Sigmoid colon (tissue), 7 donors: ENCODE measurements around the gene RPTOR. TPM values are rescaled to one million over a fixed set of nuclear protein-coding genes. Genes with fewer than 3 reads are reported as not detected.

Source experiments
- DNase-seq: peaks from one replicate; pipeline ENCODE4 v3.0.0-alpha.2; 2019
- H3K27ac ChIP-seq, 4 donors: fragments of 200-600 bp; sonication (generic); one replicate each; pipeline ENCODE4 v1.5.1; 2016 to 2019; ENCODE audit warnings: mild to moderate bottlenecking in 1 of 4
- H3K27me3 ChIP-seq, 3 donors: fragments of 200-600 bp; sonication (generic); one replicate each; pipeline ENCODE4 v1.5.1; 2019; ENCODE audit warnings: mild to moderate bottlenecking in 1 of 3
- H3K36me3 ChIP-seq, 4 donors: fragments of 200-600 bp; sonication (generic); one replicate each; pipeline ENCODE4 v1.5.1; 2016 to 2019
- H3K4me1 ChIP-seq, 4 donors: fragments of 200-600 bp; sonication (generic); one replicate each; pipeline ENCODE4 v1.5.1; 2017 to 2019
- H3K4me3 ChIP-seq, 4 donors: fragments of 200-600 bp; sonication (generic); one replicate each; pipeline ENCODE4 v1.5.1; 2017 to 2019; ENCODE audit warnings: mild to moderate bottlenecking in 2 of 4, moderate library complexity in 1 of 4
- H3K9me3 ChIP-seq, 4 donors: fragments of 200-600 bp in 3 of 4; sonication (generic) in 3 of 4; one replicate each; pipeline versions ENCODE4 v1.5.1 to v1.6.1; 2013 to 2019
- EP300 ChIP-seq, 4 donors: sonication (generic); formaldehyde crosslinking; IDR thresholded peaks; one replicate each; pipeline ENCODE4 v1.6.1; 2017; ENCODE audit warnings: antibody characterized with exemption in 4 of 4
- POLR2A ChIP-seq, 2 donors: fragments of 450-650 bp; IDR thresholded peaks; one replicate each; pipeline ENCODE4 v1.6.1; 2016; ENCODE audit warnings: antibody characterized with exemption in 2 of 2, mild to moderate bottlenecking in 2 of 2, moderate library complexity in 2 of 2
- POLR2AphosphoS5 ChIP-seq, 4 donors: sonication (generic); formaldehyde crosslinking; IDR thresholded peaks; one replicate each; pipeline ENCODE4 v1.6.1; 2017; ENCODE audit warnings: antibody characterized with exemption in 4 of 4
- WGBS, 2 donors: extraction: QIAGEN DNeasy Blood & Tissue Kit; methylation state at CpG; one replicate each; pipeline ENCODE4 v1.1.7; 2013; 5-methylcytosine and 5-hydroxymethylcytosine counted together
- intact Hi-C: fragments of 100-400 bp; cut with DNase I; formaldehyde crosslinking; loops from one replicate; pipeline ENCODE4 v1.15.1; 2023
- polyA plus RNA-seq, 3 donors: library from polyadenylated mRNA; stranded (reverse); fragments of 200-250 nt; gene quantifications; one replicate each; pipeline ENCODE4 v1.2.3, GENCODE V29; 2013
- total RNA-seq, 4 donors: library from RNA; depleted of rRNA; stranded (reverse); fragments of >200 nt; gene quantifications; one replicate each; pipeline ENCODE4 v1.1.0, GENCODE V29; 2016
- TF ChIP-seq, protein P1 (sequence below), 4 experiments: fragments of 450-650 bp in 3 of 4; fragments of 200-600 bp in 1 of 4; IDR thresholded peaks; one replicate each; pipeline ENCODE4 v1.5.1; 2016 to 2019; ENCODE audit warnings: antibody characterized with exemption in 4 of 4, mild to moderate bottlenecking in 3 of 4, moderate library complexity in 2 of 4
- donor health status: healthy with polysubstance abuse.
- donor health status: Bipolar disorder and iron deficiency.
- donor health status: healthy.

RPTOR gene
- total and polyA plus RNA-seq, 7 donors: 3.7 to 68.7 (median 22.9) TPM

DNA sequence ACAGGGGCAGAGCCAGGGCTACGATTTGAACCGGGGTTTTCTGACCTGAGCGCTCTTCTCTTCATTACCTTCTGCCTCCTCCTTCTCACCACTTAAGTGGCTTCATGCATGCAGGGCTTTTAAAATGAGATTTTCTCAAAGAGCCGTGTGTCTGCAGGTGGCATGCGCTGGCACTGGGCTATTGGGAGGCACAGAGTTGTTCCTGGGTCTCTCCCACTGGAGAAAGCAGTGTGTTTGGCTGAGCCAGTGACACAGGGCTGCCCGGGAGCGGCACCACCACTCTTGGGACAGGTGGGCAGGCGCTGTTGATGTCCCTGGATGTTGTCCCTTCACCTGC, 228.2 kb downstream of the RPTOR start:
- Histone ChIP-seq H3K9me3 (no peaks in the 10 kb centered on the region), H3K27ac (peak overlapping the region; percentile 75 to 86 (median 82)), H3K4me3 (peak overlapping the region in 1 of 4 donors; percentile 9), H3K36me3 (peaks cover 0 to 3% (median 0%) of the 10 kb centered on the region in 4 donors), H3K27me3 (no peaks in the 10 kb centered on the region), H3K4me1 (peaks cover 0 to 49% (median 38%) of the 10 kb centered on the region in 4 donors)
- intact Hi-C loops: loop anchor here (2.0 to 5.0 kb wide), 6 partner anchors 60 to 316 kb away; no protein-coding TSS in a partner anchor
- WGBS, 2 donors: 83 to 86% methylated on average over 8 of the region's 8 CpGs
- TF ChIP-seq, protein P1, sequence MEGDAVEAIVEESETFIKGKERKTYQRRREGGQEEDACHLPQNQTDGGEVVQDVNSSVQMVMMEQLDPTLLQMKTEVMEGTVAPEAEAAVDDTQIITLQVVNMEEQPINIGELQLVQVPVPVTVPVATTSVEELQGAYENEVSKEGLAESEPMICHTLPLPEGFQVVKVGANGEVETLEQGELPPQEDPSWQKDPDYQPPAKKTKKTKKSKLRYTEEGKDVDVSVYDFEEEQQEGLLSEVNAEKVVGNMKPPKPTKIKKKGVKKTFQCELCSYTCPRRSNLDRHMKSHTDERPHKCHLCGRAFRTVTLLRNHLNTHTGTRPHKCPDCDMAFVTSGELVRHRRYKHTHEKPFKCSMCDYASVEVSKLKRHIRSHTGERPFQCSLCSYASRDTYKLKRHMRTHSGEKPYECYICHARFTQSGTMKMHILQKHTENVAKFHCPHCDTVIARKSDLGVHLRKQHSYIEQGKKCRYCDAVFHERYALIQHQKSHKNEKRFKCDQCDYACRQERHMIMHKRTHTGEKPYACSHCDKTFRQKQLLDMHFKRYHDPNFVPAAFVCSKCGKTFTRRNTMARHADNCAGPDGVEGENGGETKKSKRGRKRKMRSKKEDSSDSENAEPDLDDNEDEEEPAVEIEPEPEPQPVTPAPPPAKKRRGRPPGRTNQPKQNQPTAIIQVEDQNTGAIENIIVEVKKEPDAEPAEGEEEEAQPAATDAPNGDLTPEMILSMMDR (IDR thresholded peaks at IDR 0.05): no peak
- TF ChIP-seq POLR2AphosphoS5 (IDR thresholded peaks at IDR 0.05) (no peak), EP300 (IDR thresholded peaks at IDR 0.05) (no peak), POLR2A (IDR thresholded peaks at IDR 0.05) (no peak)
- no peak for DNase-seq

- Histone ChIP-seq H3K27me3 (no peaks in the 10 kb centered on the region), H3K27ac (peak overlapping the region; percentile 75 to 86 (median 82))
- peak; percentile 98 for DNase-seq
These were observed 228.8 kb downstream of the RPTOR start for GRCh38 chr17:80773243-80773991.

DNA sequence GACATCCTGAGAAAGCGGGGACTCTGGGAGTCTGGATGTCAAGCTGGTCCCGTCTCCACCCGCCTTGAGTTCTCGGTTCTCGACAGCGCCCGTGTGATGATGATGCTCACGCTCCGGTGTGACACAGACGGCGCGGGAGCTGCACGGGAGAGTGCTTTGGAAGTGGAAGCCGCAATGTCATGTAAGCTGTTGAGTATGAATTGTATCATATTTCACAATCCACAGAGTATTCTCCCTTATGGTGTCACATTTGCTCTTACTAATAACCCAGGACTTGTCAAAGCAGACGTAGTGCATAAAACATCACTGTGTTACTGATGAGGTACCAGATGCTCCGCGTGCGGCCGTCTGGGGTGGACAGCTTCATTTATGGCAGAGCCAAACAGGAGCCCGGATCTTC, 229.5 kb downstream of the RPTOR start:
- Histone ChIP-seq H3K4me1 (peaks cover 0 to 49% (median 38%) of the 10 kb centered on the region in 4 donors), H3K27ac (peak overlapping the region; percentile 75 to 86 (median 82)), H3K36me3 (peaks cover 0 to 3% (median 0%) of the 10 kb centered on the region in 4 donors), H3K4me3 (no peak overlapping the region), H3K27me3 (no peaks in the 10 kb centered on the region), H3K9me3 (no peaks in the 10 kb centered on the region)
- no peak for TF ChIP-seq EP300 (IDR thresholded peaks at IDR 0.05)
- TF ChIP-seq, protein P1 (IDR thresholded peaks at IDR 0.05): no peak
- TF ChIP-seq POLR2A (IDR thresholded peaks at IDR 0.05): no peak
- TF ChIP-seq POLR2AphosphoS5 (IDR thresholded peaks at IDR 0.05): peak in 3 of 4 donors; percentile 2 to 62 (median 52)
- intact Hi-C loops: loop anchor here (5.0 kb wide), 5 partner anchors 83 to 317 kb away; no protein-coding TSS in a partner anchor
- 94 to 96% methylated on average over 20 of the region's 20 CpGs for WGBS, 2 donors
- peak; percentile 81 for DNase-seq

More at GRCh38 chr17:80773243-80773991, 228.8 kb downstream of the RPTOR start:
- 73 to 84% methylated on average over 19 of the region's 19 CpGs for WGBS, 2 donors
- H3K4me1 ChIP-seq: peaks cover 0 to 49% (median 38%) of the 10 kb centered on the region in 4 donors
- peaks cover 0 to 3% (median 0%) of the 10 kb centered on the region in 4 donors for H3K36me3 ChIP-seq
- TF ChIP-seq POLR2AphosphoS5 (IDR thresholded peaks at IDR 0.05) (peak; percentile 58 to 84 (median 79)), EP300 (IDR thresholded peaks at IDR 0.05) (peak in 3 of 4 donors; percentile 53 to 85 (median 64)), POLR2A (IDR thresholded peaks at IDR 0.05) (no peak)
- TF ChIP-seq, protein P1 (IDR thresholded peaks at IDR 0.05): peak in 3 of 4 experiments; percentile 31 to 36 (median 32)
- intact Hi-C loops: loop anchor here (2.0 to 5.0 kb wide), 6 partner anchors 59 to 316 kb away; no protein-coding TSS in a partner anchor
- H3K9me3 ChIP-seq: no peaks in the 10 kb centered on the region
- peak overlapping the region in 1 of 4 donors; percentile 9 for H3K4me3 ChIP-seq

DNA sequence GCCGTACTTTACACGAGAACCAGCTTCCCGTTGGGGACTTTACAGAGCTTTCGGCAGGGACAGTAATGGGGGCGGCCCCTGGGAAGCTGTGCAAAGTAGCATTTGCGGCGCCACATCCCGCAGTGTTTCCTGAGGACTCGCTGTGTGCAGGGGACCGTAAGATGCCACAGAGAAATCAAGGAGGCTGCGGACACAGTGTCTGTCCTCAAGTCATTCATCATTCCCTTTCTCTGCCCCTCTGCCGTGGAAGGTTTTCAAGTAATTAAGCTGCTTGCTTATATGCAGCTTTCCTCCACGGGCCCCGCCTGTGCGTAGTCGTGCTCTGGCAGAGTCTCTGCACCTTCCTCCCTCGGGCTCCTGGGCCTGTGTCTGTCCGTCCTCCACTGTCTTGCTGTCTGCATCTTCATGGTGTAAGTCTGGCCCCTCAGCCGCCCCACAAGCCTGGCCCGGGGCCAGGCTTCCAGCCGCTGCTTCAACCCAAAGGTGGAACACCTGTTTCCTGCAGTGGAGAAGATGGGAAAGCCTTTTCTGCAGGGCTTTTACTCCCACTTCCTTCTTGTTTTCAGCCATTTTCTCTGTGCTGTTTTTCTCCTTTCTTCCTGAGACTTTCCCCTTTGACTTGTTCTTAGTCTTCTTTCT, 230.1 kb downstream of the RPTOR start:
- TF ChIP-seq POLR2AphosphoS5 (IDR thresholded peaks at IDR 0.05) (no peak), POLR2A (IDR thresholded peaks at IDR 0.05) (no peak), EP300 (IDR thresholded peaks at IDR 0.05) (no peak)
- TF ChIP-seq, protein P1 (IDR thresholded peaks at IDR 0.05): no peak
- Histone ChIP-seq H3K4me3 (no peak overlapping the region), H3K27ac (peak overlapping the region; percentile 75 to 86 (median 82)), H3K36me3 (peaks cover 0 to 3% (median 0%) of the 10 kb centered on the region in 4 donors), H3K27me3 (no peaks in the 10 kb centered on the region), H3K9me3 (no peaks in the 10 kb centered on the region), H3K4me1 (peaks cover 0 to 49% (median 40%) of the 10 kb centered on the region in 4 donors)
- 44 to 87% methylated on average over 21 of the region's 21 CpGs for WGBS, 2 donors
- intact Hi-C loops: loop anchor here (5.0 kb wide), 5 partner anchors 83 to 317 kb away; no protein-coding TSS in a partner anchor
- peak; percentile 65 for DNase-seq
